ENCODE data around the gene EPB41L5. TPM values are rescaled to one million over a fixed set of nuclear protein-coding genes. Genes with fewer than 3 reads are reported as not detected.

Gene EPB41L5
- total RNA-seq (10 to 100 TPM; 62.7 to 73.6 TPM), polyA plus RNA-seq (ENCODE audit: insufficient read depth, low read depth, low replicate concordance) (56.8 TPM)
- long read RNA-seq, donor 1, partial matches to known transcripts: 0 of 2 reads
- long read RNA-seq, donor 1, other reads (novel, unspliced or antisense): 0 of 2 reads
- long read RNA-seq, donor 2, full-length matches to known transcripts: 1 of 9 reads
- long read RNA-seq, donor 2, partial matches to known transcripts: 8 of 9 reads
- long read RNA-seq, donor 2, other reads (novel, unspliced or antisense): 0 of 9 reads

DNA sequence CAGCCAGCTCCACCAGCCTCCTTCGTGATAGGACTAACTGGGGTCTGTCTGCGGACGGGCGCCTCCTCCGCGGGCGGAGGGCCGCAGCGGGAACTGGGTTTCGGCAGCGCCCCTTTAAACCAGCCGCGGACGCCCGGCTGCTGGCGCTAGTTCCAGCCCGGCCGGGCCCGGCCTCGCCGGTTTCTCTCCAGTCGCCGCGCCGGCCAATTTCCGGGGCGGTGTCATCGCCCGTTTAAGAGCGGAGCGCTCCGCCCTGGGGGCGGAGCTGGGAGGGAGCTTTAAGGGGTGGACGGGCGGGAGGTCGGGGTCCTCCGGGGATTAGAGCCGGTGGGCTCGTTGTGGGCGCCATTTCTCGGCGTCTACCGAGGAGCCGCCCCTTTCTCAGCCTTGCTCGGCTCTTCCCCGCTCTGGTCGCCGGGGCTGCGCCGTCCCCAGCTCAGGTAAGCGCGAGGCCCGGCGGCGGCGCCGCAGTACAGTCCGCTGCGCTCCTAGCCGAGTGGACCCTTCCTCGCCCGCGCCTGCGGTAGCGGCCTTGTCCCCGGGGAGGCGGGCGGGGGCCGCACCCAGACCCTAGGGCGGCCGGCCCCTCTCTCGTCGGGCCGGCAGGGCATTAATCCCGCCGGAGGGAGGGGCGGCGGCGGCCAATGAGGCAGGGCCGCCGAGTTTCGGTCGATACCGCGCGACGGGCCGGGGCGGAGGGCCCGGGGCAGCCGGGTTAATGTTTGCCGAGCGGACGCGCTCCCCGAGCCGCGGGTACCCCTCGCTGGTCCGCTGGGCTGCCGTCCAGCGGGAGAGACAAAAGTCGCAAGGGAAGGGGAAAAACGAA, at the start of gene EPB41L5:
Gene EPB41L5 (plus strand): TSS at position 307 of the 826 bp plus-strand sequence. CDS start 6,008 bp downstream, outside the sequence.
- TF ChIP-seq POLR2A (IDR thresholded peaks at IDR 0.05) (peak; percentile 45), CTCF (IDR thresholded peaks at IDR 0.05) (peak in 1 of 3 experiments; percentile 4)
- 1% methylated on average over 52 to 70 of the region's 104 CpGs for WGBS, 2 donors
- Histone ChIP-seq H3K4me1 (peaks cover 6% of the 10 kb centered on the region), H3K27me3 (no peaks in the 10 kb centered on the region), H3K4me3 (peak within 1 kb of the TSS; percentile 77 to 97), H3K27ac (peak within 1 kb of the TSS; percentile 82 to 90), H3K9me3 (no peaks in the 10 kb centered on the region), H3K36me3 (ENCODE audit: low read depth, missing control alignments) (no peaks in the 10 kb centered on the region)
- peak; percentile 94 for DNase-seq
- intact Hi-C loops (cut with DNase I; ENCODE audit: low total_unique reads): no loop called here

- no peak overlapping the region for H3K27ac ChIP-seq
- no peaks in the 10 kb centered on the region for H3K9me3 ChIP-seq
- no peaks in the 10 kb centered on the region for H3K27me3 ChIP-seq
- DNase-seq: no peak
- TF ChIP-seq CTCF (IDR thresholded peaks at IDR 0.05) (no peak), POLR2A (IDR thresholded peaks at IDR 0.05) (no peak)
- no peaks in the 10 kb centered on the region for H3K4me1 ChIP-seq
- no peak overlapping the region for H3K4me3 ChIP-seq
- intact Hi-C loops (cut with DNase I; ENCODE audit: low total_unique reads): no loop called here
- H3K36me3 ChIP-seq (ENCODE audit: low read depth, missing control alignments): no peaks in the 10 kb centered on the region
Measured at GRCh38 chr2:119981896-119982295, 31.0 kb upstream of the EPB41L5 start.

GRCh38 chr2:119982506-119982905, 30.4 kb upstream of the EPB41L5 start:
- DNase-seq: no peak
- H3K4me3 ChIP-seq: no peak overlapping the region
- WGBS, 2 donors: 79 to 80% methylated on average over 2 of the region's 2 CpGs
- intact Hi-C loops (cut with DNase I; ENCODE audit: low total_unique reads): no loop called here
- no peak overlapping the region for H3K27ac ChIP-seq
- no peaks in the 10 kb centered on the region for H3K36me3 ChIP-seq (ENCODE audit: low read depth, missing control alignments)
- H3K9me3 ChIP-seq: no peaks in the 10 kb centered on the region
- TF ChIP-seq POLR2A (IDR thresholded peaks at IDR 0.05) (no peak), CTCF (IDR thresholded peaks at IDR 0.05) (no peak)
- no peaks in the 10 kb centered on the region for H3K4me1 ChIP-seq
- H3K27me3 ChIP-seq: no peaks in the 10 kb centered on the region

GRCh38 chr2:119983108-119983507, 29.8 kb upstream of the EPB41L5 start:
- Histone ChIP-seq H3K27ac (no peak overlapping the region), H3K4me3 (no peak overlapping the region), H3K9me3 (no peaks in the 10 kb centered on the region), H3K36me3 (ENCODE audit: low read depth, missing control alignments) (no peaks in the 10 kb centered on the region), H3K27me3 (no peaks in the 10 kb centered on the region), H3K4me1 (no peaks in the 10 kb centered on the region)
- no peak for DNase-seq
- TF ChIP-seq POLR2A (IDR thresholded peaks at IDR 0.05) (no peak), CTCF (IDR thresholded peaks at IDR 0.05) (no peak)
- intact Hi-C loops (cut with DNase I; ENCODE audit: low total_unique reads): no loop called here
- 91 to 97% methylated on average over 3 of the region's 3 CpGs for WGBS, 2 donors

All from testis (tissue), 5 donors.